SW 1271 (cell line): ENCODE measurements around the gene RUNX1.

Experiments
- DNase-seq, 2 experiments: peaks; one replicate each; lab custom pipeline; 2025; lab: John Stamatoyannopoulos, UW

The RUNX1 gene

GRCh38 chr21:35036465-35037383 is 12.4 kb downstream of the RUNX1 start:
- no peak for DNase-seq

DNA sequence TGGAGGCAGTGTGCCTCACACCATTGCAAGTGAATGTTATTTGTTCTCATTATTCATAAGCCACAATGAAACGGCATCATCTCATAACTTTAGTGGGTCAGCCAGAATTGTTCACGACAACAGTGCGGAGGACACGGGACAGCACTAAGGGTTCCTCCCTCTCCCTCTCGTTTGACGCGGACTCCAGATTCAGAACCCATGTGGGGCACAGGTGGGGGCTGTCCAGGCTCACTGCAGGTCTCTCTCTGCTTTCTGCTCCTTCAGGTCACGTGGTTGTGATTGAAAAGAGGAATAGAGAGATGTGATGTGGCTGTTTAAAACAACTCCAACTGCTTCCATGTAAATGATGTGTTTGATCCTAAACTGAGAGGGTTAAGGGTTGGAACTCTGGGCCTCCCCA is 13.5 kb downstream of the RUNX1 start:
- no peak for DNase-seq

DNA sequence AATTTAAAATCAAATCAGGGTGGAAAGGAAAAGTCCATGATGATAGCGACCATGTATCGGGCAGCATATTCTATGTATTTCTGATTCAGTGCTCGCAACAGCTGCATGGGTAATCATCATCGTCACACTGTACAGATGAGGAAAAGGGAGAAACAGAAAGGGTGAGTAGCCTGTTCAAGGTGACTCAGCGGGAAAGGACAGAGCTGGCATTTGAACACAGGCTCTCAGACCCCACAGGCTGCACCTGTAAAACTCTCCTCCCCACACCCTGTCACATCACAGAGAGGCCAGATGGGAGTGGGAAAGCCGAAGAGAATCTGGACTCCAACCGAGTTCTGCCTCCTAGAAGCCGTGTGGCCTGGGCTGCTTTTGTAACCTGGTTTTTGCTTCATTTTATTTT is 14.0 kb downstream of the RUNX1 start:
- no peak for DNase-seq

GRCh38 chr21:35034203-35034926 is 14.7 kb downstream of the RUNX1 start:
- no peak for DNase-seq

- no peak for DNase-seq
Measured at GRCh38 chr21:35032474-35033263, 16.4 kb downstream of the RUNX1 start.

- DNase-seq, result no peak
Measured at GRCh38 chr21:35028451-35028978, 20.6 kb downstream of the RUNX1 start.

DNA sequence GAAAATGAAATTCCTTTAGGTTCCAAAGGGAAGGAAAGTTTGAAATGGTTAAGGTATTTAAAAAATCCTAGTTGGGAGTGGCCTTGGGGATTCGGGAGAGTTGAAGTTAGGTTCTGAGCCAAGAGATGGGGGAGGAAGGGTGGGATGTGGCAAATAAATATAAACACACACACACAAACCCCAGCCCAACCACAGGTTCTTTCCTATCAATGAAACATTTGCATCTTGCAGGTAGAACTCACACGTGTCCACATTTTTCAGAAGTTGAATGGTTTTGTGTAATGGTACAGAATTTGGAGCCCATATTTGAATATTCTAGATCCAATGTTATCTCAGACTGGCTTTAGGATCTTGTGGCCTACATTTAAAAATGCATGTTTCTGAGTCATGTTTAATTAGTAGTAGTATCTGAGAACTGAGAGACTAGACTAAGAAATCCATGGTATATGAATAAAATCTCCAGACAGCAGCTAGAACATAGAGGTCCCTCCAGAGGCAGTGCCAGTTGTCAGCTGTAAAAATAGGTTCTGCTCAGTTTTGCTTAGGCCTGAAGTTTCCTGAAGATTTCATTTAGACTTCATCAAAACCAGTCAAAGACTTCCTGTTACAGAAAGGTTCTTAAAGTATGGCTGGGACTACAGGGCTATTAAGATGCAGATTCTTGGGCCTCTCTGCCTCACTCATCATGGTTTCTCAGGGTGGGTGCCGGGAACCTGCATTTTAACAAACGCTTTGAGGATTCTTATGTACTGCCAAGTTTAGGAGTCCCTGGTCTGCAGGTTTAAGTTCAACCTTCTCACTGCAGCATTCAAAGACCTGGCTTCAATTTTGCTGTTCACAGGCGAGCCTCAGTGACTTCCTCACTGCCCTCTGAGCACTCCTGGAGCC is 21.3 kb downstream of the RUNX1 start:
- DNase-seq, result no peak

DNA sequence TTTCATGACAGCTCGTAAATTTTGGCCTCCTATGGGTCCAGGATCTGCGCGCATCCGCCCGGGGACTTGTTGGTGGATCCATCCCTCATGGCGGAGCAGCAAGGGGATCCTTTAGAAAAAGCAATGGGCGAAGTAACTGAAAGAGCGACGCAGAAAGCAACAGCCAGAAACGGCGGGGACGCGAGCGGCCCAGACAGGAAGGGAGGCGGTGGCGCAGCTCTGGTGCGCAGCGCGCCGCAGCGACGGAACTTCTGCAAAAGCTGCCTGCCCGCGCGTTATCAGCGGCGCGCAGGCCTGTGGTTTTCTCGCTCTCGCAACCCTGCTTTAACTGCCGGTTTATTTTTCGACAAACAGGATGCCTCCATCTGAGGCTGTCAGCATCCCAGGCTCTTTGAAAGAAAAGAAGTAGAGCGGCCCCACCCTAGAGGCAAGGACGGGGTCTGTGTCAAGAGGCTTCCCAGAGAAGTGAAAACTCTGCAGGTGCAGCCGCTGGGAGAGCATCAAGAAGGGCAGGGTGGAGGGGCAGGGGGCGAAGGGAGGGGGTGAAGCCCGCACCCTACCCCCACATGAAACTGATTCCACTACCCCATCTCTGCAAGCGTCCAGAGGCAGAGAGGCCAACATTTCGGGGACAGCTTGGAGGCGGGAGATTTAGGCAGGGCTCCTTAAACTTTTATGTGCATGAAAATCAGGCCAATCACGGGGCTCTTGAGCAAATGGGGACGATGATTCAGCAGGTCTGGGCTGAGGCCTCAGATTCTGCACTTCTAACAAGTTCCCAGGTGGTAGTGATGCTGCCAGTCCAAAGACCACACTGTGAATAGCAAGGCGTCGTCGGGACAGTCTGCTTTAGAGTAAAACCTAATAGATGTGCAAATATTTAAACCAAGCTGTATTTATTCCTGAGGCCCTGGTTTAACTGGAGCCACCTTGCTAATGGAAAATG is 22.2 kb downstream of the RUNX1 start:
- no peak for DNase-seq

- DNase-seq, result no peak
Measured at GRCh38 chr21:35026153-35026500, 23.0 kb downstream of the RUNX1 start.

DNA sequence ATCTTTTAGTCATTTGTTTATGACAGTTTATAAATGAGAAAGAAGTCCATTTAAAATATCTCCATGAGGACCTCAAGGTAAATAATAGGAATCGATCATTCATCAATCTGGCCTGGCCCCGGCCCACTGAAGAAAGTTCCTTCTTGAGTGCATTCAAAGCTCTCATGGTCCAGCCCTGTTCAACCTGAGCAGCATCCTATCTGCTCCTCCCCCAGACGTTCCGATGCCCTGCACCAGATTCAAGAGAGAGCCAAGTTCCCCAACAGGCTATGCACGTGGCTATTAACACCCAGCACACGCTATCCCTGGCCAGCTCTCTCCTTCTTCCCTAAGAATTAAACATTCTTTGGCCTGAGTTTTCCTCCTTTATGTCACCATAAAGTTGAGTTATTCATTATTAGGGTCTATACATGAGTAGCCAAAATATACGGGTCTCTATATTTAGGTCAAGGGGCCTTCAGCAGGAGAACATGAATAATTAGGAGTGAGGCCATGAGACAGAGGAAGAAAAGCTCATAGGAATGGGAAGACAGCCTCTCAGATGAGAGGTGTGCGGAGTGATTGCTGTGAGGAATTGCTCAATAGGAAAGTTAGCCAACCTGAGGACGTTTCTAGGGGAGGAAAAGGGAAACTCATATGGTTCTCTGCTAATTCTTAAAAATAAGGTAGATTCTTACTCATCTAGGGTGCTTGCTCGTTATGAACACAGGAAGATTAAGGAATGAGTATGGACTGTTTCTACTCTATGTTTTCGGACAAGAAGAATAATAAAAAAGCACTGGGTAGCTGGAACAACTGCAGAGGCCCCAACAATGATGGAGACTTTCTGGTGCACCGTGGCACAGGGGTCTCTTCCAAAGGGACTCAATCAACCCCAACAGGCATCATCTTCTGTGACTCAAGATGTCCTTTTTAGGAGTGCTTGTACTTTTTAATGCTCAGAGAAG is 23.6 kb downstream of the RUNX1 start:
- no peak for DNase-seq

GRCh38 chr21:35024513-35024912 is 24.6 kb downstream of the RUNX1 start:
- no peak for DNase-seq

DNA sequence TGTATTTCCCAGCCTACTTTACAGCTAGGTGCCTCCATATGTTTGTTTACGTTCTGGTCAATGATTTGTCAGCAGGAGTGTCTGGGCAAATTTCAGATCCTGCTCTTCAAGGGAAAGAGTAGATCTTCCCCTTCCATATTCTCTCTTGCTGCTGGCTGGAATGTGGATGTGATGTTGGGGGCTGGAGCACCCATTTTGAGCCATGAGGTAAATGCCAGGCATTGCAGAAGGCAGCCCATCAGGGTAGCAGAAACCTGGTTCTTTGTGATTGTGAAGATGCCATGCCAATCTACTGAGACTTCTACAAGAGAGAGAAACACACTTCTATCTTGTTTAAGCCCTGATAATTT is 25.1 kb downstream of the RUNX1 start:
- no peak for DNase-seq

DNA sequence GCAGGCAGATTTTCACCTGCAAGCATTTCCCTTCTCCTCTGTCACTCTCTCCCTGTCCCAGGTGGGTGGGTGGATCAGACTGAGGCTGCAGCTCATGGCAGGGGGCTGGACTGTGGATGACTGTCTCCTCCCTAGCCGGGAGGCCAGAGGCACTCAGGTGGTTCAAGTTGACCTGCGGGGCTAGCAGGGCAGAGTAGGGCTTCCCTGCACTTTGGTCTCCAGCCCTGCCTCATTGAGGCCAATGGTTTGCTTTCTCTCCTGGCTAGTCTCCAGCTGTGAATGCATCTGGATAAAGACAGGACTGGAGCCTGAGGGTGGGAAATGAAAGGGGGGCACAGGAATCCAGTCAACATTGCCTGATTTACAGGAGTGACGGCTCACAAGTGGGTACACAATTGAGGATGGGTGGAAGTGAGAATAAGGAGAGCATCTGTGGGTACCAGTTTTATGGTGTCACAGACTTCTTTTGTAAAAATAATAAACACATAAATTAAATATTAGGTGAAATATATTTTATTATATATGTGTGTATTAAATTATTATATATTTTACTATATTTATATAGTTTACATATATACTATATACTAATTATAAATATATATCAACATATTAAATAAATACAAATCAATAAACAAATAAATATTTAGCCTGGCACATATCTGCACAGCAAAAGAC is 25.6 kb downstream of the RUNX1 start:
- DNase-seq, result no peak

GRCh38 chr21:35021546-35021945 is 27.6 kb downstream of the RUNX1 start:
- no peak for DNase-seq

DNA sequence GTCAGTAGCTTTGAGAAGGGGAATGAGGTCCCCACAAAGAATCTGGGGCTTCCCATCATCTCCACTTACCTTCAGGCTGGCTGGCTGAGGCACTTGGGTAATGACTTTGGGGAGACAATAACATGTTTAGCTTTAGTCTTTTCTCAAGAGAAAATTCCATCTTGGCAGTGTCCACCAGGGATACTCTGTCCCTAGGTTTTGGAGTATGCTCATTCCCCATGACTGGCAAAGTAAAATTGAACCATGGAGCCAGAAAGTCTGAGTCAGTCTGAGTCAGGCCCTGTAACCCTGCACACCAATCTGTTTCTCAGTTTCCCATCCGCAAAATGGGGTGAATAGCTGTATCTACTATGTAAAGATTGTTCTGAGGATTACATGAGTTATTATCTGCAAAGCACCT is 28.2 kb downstream of the RUNX1 start:
- no peak for DNase-seq

DNA sequence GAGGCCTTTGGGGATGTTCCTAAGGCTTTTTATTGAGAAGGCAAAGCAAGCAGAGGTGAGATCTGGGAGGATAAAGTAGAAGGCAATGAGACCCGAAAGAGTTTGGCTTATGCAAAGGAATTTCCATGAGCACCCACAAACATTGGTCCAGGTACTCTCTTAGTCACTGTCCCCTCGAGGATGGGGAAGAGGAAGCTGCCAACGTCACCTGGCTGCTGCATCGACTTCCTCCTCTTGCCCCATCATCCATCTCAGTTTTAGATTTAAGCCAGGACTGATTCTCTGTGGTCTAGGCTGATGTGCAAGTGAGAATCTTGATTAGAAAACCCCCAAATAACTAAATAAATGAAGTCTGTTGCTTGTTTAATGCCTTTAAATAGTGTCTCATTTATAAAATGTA is 28.7 kb downstream of the RUNX1 start:
- no peak for DNase-seq

DNA sequence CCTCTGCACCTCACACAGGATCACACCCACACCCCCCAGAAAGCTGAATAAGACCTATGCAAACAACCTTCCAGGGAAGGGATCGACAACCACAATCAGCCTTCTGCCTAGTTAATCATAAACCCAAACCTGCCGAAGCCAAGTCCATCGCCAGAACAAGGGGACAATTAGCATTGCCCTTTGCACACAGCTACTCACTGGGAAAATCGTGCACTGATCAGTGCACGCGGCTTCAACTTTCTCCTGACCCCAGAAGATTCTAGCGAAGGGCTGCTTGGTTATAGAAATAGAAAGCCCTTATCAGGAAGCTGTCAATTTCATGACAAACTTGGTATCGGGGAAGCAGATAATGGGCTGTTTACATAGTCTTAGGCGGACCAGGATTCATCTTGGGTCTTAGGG is 29.5 kb downstream of the RUNX1 start:
- DNase-seq, result no peak

DNA sequence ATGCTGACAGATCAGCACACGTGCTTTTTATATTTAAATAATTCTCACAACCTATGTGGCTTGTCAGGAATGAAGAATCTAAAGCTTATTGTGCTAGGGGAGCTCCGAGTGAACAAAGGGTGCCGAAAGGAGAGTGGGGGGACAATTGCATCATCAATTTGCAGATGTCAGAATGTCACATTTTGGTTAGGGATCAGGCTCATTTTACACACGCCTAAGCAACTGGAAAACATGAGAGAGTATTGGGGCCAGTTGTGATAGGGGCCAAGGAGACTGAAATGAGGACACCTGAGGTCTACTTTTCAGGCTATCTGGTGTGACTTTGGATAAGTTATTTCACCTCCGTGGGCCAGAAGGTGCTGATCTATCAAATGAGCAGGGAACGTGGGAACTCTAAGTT is 31.8 kb downstream of the RUNX1 start:
- no peak for DNase-seq
